ENCODE results near the gene KRTAP13-1.

- TF ChIP-seq CTCF (IDR thresholded peaks at IDR 0.05) = no peak
- no peak for TF ChIP-seq EZH2phosphoT487 (IDR thresholded peaks at IDR 0.05)
- no peak for TF ChIP-seq EZH2 (IDR thresholded peaks at IDR 0.05)
Measured at GRCh38 chr21:30439975-30440374, 44.1 kb downstream of the KRTAP13-1 start, which contains the start of gene KRTAP15-1.

Measured in neural progenitor cell (in vitro differentiated cells).